Measurements from ENCODE around the gene RFK. TPM values are rescaled to one million over a fixed set of nuclear protein-coding genes. Genes with fewer than 3 reads are reported as not detected.

RFK gene
- total RNA-seq, 1 donor from 2014 or later, result 26.8 TPM

GRCh38 chr9:76423216-76424177, 29.3 kb upstream of the RFK start:
- Histone ChIP-seq H3K9me3 (ENCODE audit: insufficient read depth, low read depth, low read length) (no peaks in the 10 kb centered on the region), H3K4me2 (ENCODE audit: low read length) (no peak overlapping the region), H3K36me3 (ENCODE audit: insufficient read depth, low read length) (no peaks in the 10 kb centered on the region), H3K4me3 (ENCODE audit: insufficient read depth, low read depth, low read length) (no peak overlapping the region), H4K20me1 (ENCODE audit: insufficient read depth, low read length) (no peaks in the 10 kb centered on the region), H3K9ac (ENCODE audit: low read length) (no peak overlapping the region), H3K27me3 (ENCODE audit: insufficient read depth, low read length) (no peaks in the 10 kb centered on the region), H3K4me1 (ENCODE audit: insufficient read depth, low read length) (no peaks in the 10 kb centered on the region), H3K27ac (ENCODE audit: low read depth, low read length) (no peak overlapping the region), H3K79me2 (ENCODE audit: insufficient read depth, low read length) (no peaks in the 10 kb centered on the region), H2AFZ (ENCODE audit: low read depth, low read length) (no peak overlapping the region)
- Mint-ChIP-seq H3K4me3 (ENCODE audit: unreplicated experiment) (no peak overlapping the region), H3K27me3 (ENCODE audit: low read depth, unreplicated experiment) (no peaks in the 10 kb centered on the region), H3K4me1 (ENCODE audit: low read depth, unreplicated experiment) (no peaks in the 10 kb centered on the region), H3K36me3 (ENCODE audit: low read depth, unreplicated experiment) (no peaks in the 10 kb centered on the region), H3K9me3 (ENCODE audit: unreplicated experiment) (no peaks in the 10 kb centered on the region), H3K27ac (ENCODE audit: unreplicated experiment) (no peak overlapping the region)
- DNase-seq (ENCODE audit: low read depth) (no peak), FAIRE-seq (no peak)
- TF ChIP-seq EZH2 (IDR thresholded peaks at IDR 0.05; ENCODE audit: insufficient read depth, low read length) (no peak), CTCF (IDR thresholded peaks at IDR 0.05; ENCODE audit: insufficient read depth, low read depth, low read length) (no peak)

- no peak for DNase-seq (ENCODE audit: low read depth)
- FAIRE-seq, result no peak
- H3K79me2 ChIP-seq (ENCODE audit: insufficient read depth, low read length), result no peaks in the 10 kb centered on the region
- Mint-ChIP-seq H3K27ac (ENCODE audit: unreplicated experiment) (no peak overlapping the region), H3K9me3 (ENCODE audit: unreplicated experiment) (no peaks in the 10 kb centered on the region), H3K36me3 (ENCODE audit: low read depth, unreplicated experiment) (peaks cover 2% of the 10 kb centered on the region), H3K4me3 (ENCODE audit: unreplicated experiment) (no peak overlapping the region), H3K4me1 (ENCODE audit: low read depth, unreplicated experiment) (no peaks in the 10 kb centered on the region), H3K27me3 (ENCODE audit: low read depth, unreplicated experiment) (no peaks in the 10 kb centered on the region)
- no peaks in the 10 kb centered on the region for H3K27me3 ChIP-seq (ENCODE audit: insufficient read depth, low read length)
- H3K9me3 ChIP-seq (ENCODE audit: insufficient read depth, low read depth, low read length), result no peaks in the 10 kb centered on the region
- no peaks in the 10 kb centered on the region for H3K36me3 ChIP-seq (ENCODE audit: insufficient read depth, low read length)
- H3K4me3 ChIP-seq (ENCODE audit: insufficient read depth, low read depth, low read length), result no peak overlapping the region
- no peak overlapping the region for H3K9ac ChIP-seq (ENCODE audit: low read length)
- peaks cover 15% of the 10 kb centered on the region for H3K4me1 ChIP-seq (ENCODE audit: insufficient read depth, low read length)
- no peaks in the 10 kb centered on the region for H4K20me1 ChIP-seq (ENCODE audit: insufficient read depth, low read length)
- H3K27ac ChIP-seq (ENCODE audit: low read depth, low read length), result no peak overlapping the region
- no peak overlapping the region for H2AFZ ChIP-seq (ENCODE audit: low read depth, low read length)
- H3K4me2 ChIP-seq (ENCODE audit: low read length), result no peak overlapping the region
- no peak for TF ChIP-seq EZH2 (IDR thresholded peaks at IDR 0.05; ENCODE audit: insufficient read depth, low read length)
- peak; percentile 51 for TF ChIP-seq CTCF (IDR thresholded peaks at IDR 0.05; ENCODE audit: insufficient read depth, low read depth, low read length)
Measured at GRCh38 chr9:76419782-76420380, 25.7 kb upstream of the RFK start.
